GM19035 (cell line): Measurements from ENCODE around the gene IL36G.
"Not testable (repeated sequence)": the region's sequence is repeated elsewhere in the genome, so short reads cannot be mapped to it uniquely, and the experiment has no call there.

Source experiments
- ATAC-seq: cut with Tn5 transposase; IDR thresholded peaks from one replicate; pipeline ENCODE4 v1.9.1; 2021; ENCODE audit not compliant: unreplicated experiment

The IL36G gene

GRCh38 chr2:112977559-112978056 is at the start of gene IL36G:
IL36G (plus strand) TSS chr2:112978006; CDS start chr2:112978639, 633 bp downstream.
- ATAC-seq, result no peak

GRCh38 chr2:112933261-112933660 is 44.5 kb upstream of the IL36G start:
- no peak for ATAC-seq

GRCh38 chr2:112934117-112934516 is 43.7 kb upstream of the IL36G start:
- not testable (repeated sequence) for ATAC-seq

GRCh38 chr2:112936927-112937232 is 40.9 kb upstream of the IL36G start:
- ATAC-seq, result no peak

GRCh38 chr2:112938904-112939303 is 38.9 kb upstream of the IL36G start:
- no peak for ATAC-seq

- no peak for ATAC-seq
These were observed 38.4 kb upstream of the IL36G start for GRCh38 chr2:112939425-112939824.

- no peak for ATAC-seq
These were observed 36.8 kb upstream of the IL36G start for GRCh38 chr2:112940859-112941625.

GRCh38 chr2:112941753-112942653 is 35.8 kb upstream of the IL36G start:
- peak; percentile 85 for ATAC-seq

- no peak for ATAC-seq
These were observed 35.2 kb upstream of the IL36G start for GRCh38 chr2:112942654-112943002.

- no peak for ATAC-seq
These were observed 32.8 kb upstream of the IL36G start for GRCh38 chr2:112944971-112945370.

- ATAC-seq, result no peak
These were observed 31.7 kb upstream of the IL36G start for GRCh38 chr2:112946086-112946485.

GRCh38 chr2:112947374-112947773 is 30.4 kb upstream of the IL36G start:
- ATAC-seq, result no peak

- ATAC-seq, result no peak
These were observed 28.4 kb upstream of the IL36G start for GRCh38 chr2:112949456-112949855.

- ATAC-seq, result no peak
These were observed 23.4 kb upstream of the IL36G start for GRCh38 chr2:112954364-112954763.

- no peak for ATAC-seq
These were observed 20.3 kb upstream of the IL36G start for GRCh38 chr2:112957511-112957910.

GRCh38 chr2:112958428-112959108 is 19.2 kb upstream of the IL36G start:
- no peak for ATAC-seq

- no peak for ATAC-seq
These were observed 18.5 kb upstream of the IL36G start for GRCh38 chr2:112959109-112959812.

- ATAC-seq, result no peak
These were observed 17.5 kb upstream of the IL36G start for GRCh38 chr2:112960230-112960825.

- no peak for ATAC-seq
These were observed 15.3 kb upstream of the IL36G start for GRCh38 chr2:112962308-112963175.

GRCh38 chr2:112967023-112967422 is 10.8 kb upstream of the IL36G start:
- no peak for ATAC-seq
